CD8-positive, alpha-beta memory T cell (primary cell): ENCODE data around the gene LCE3A. TPM values are rescaled to one million over a fixed set of nuclear protein-coding genes. Genes with fewer than 3 reads are reported as not detected.
A peak's percentile ranks its signal among the peaks of the same experiment; 100 is the strongest.
"Not testable (repeated sequence)": the region's sequence is repeated elsewhere in the genome, so short reads cannot be mapped to it uniquely, and the experiment has no call there.

Source experiments
- CTCF ChIA-PET: fragments of 350-600 bp; sonication (Branson Sonifier 250); formaldehyde crosslinking; loops from one replicate; lab custom pipeline; 2021; ENCODE audit warnings: antibody characterized with exemption; lab: Charles Lee
- POLR2A ChIA-PET: fragments of 350-600 bp; sonication (Branson Sonifier 250); formaldehyde crosslinking; loops from one replicate; lab custom pipeline; 2021; ENCODE audit warnings: antibody characterized with exemption; lab: Charles Lee
- DNase-seq, 5 donors: peaks; one replicate each; pipeline versions ENCODE4 v3.0.0 to v3.0.0-alpha.2; 2020 to 2022; ENCODE audit warnings: mixed read lengths in 1 of 5
- H3K27ac ChIP-seq: one replicate; pipeline ENCODE4 v1.7.0; 2013; ENCODE audit warnings: low read depth, mild to moderate bottlenecking, low read length, moderate library complexity
- H3K27me3 ChIP-seq: 2 replicates; pipeline ENCODE4 v1.7.0; 2013; ENCODE audit warnings: low read length, mild to moderate bottlenecking; ENCODE audit not compliant: insufficient read depth, poor library complexity, severe bottlenecking
- H3K36me3 ChIP-seq: 2 replicates; pipeline ENCODE4 v1.7.0; 2013; ENCODE audit warnings: mild to moderate bottlenecking, low read length, moderate library complexity; ENCODE audit not compliant: insufficient read depth
- H3K4me1 ChIP-seq: 2 replicates; pipeline ENCODE4 v1.7.0; 2013; ENCODE audit warnings: mild to moderate bottlenecking, low read length, moderate library complexity; ENCODE audit not compliant: insufficient read depth
- H3K4me3 ChIP-seq: 2 replicates; pipeline ENCODE4 v1.7.0; 2013; ENCODE audit warnings: mild to moderate bottlenecking, low read length
- H3K9me3 ChIP-seq: 2 replicates; pipeline ENCODE4 v1.7.0; 2013; ENCODE audit warnings: mild to moderate bottlenecking, low read length
- H3K27ac Mint-ChIP-seq, 8 donors: one replicate each; pipeline ENCODE4 v1.8.0; 2020 to 2021; ENCODE audit warnings: mixed read lengths in 8 of 8, mild to moderate bottlenecking in 6 of 8, inconsistent platforms in 3 of 8, moderate library complexity in 3 of 8
- H3K27me3 Mint-ChIP-seq, 2 donors: one replicate each; pipeline ENCODE4 v1.8.0; 2020 to 2021; ENCODE audit warnings: mixed read lengths in 2 of 2, mild to moderate bottlenecking in 1 of 2, moderate library complexity in 1 of 2
- H3K36me3 Mint-ChIP-seq, 3 donors: one replicate each; pipeline ENCODE4 v1.8.0; 2020 to 2021; ENCODE audit warnings: mixed read lengths in 3 of 3, inconsistent platforms in 1 of 3, mild to moderate bottlenecking in 1 of 3
- H3K4me1 Mint-ChIP-seq, 3 donors: one replicate each; pipeline ENCODE4 v1.8.0; 2020 to 2021; ENCODE audit warnings: mixed read lengths in 3 of 3, inconsistent platforms in 1 of 3, mild to moderate bottlenecking in 1 of 3
- H3K4me3 Mint-ChIP-seq, 7 donors: one replicate each; pipeline ENCODE4 v1.8.0; 2020 to 2021; ENCODE audit warnings: mixed read lengths in 7 of 7, mild to moderate bottlenecking in 6 of 7, moderate library complexity in 4 of 7, inconsistent platforms in 2 of 7
- H3K9me3 Mint-ChIP-seq, 5 donors: one replicate each; pipeline ENCODE4 v1.8.0; 2020 to 2022; ENCODE audit warnings: mixed read lengths in 5 of 5, mild to moderate bottlenecking in 3 of 5, moderate library complexity in 2 of 5, inconsistent platforms in 1 of 5
- polyA plus RNA-seq: library from polyadenylated mRNA; unstranded; fragments of 300-500 nt; fragmentation: Illumina TruSeq; gene quantifications from one replicate; pipeline ENCODE4 v1.2.3, GENCODE V29; 2021
- total RNA-seq, 2 experiments: library from RNA; stranded (reverse); gene quantifications; one replicate each; pipeline ENCODE4 v1.2.3, GENCODE V29; 2021

Gene LCE3A, protein sequence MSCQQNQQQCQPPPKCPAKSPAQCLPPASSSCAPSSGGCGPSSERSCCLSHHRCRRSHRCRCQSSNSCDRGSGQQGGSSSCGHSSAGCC
- total RNA-seq: not detected
- not detected for polyA plus RNA-seq

DNA sequence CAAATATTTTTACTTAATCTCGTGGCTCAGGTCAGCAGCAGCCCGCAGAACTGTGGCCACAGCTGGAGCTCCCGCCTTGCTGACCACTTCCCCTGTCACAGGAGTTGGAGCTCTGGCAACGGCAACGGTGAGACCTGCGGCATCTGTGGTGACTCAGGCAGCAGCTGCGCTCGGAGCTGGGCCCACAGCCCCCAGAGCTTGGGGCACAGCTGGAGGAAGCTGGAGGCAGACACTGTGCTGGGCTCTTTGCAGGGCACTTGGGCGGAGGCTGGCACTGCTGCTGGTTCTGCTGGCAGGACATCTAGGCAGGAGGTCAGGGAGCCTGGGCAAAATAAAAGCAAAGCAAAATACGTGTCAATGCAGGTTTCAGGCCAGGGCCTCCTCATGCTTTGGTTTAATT is at the start of gene LCE3A:
Gene LCE3A (minus strand): TSS at position 301 of the 400 bp plus-strand sequence. CDS start 0 bp downstream, at position 301.
- Mint-ChIP-seq H3K27me3 (peaks cover 10 to 23% of the 10 kb centered on the region in 2 donors), H3K9me3 (peaks cover 3 to 13% (median 12%) of the 10 kb centered on the region in 5 donors), H3K4me1 (peaks cover 0 to 5% (median 0%) of the 10 kb centered on the region in 3 donors), H3K36me3 (no peaks in the 10 kb centered on the region), H3K27ac (peak within 1 kb of the TSS in 1 of 8 donors; percentile 64), H3K4me3 (no peak within 1 kb of the TSS)
- Histone ChIP-seq H3K27me3 (no peaks in the 10 kb centered on the region), H3K9me3 (no peaks in the 10 kb centered on the region), H3K27ac (no peak within 1 kb of the TSS), H3K4me1 (no peaks in the 10 kb centered on the region), H3K36me3 (no peaks in the 10 kb centered on the region), H3K4me3 (no peak within 1 kb of the TSS)
- DNase-seq: no peak
- POLR2A ChIA-PET: no interaction called here
- CTCF ChIA-PET: no interaction called here

DNA sequence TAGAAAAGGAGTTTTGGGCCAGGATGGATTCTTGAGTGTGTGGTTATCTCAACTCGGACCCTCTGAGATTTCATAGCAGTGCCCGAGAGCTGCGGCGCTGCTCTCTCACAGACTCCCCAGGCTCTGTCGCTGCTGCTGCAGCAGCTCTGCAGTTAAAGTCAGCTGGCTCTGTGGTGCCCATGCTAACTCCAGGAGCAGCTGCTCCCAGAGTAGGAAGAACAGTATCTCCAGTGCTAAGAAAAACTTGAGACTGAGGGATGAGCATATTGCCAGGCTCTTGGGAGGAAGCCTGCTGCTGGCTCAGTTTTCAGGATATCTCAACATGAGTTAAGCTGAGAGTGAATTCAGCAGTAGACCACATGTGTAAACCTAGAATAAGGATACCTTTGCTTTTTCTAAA is 44.7 kb upstream of the LCE3A start:
- CTCF ChIA-PET: no interaction called here
- Mint-ChIP-seq H3K27me3 (peaks cover 10 to 25% of the 10 kb centered on the region in 2 donors), H3K4me3 (no peak overlapping the region), H3K9me3 (peaks cover 0 to 4% (median 0%) of the 10 kb centered on the region in 5 donors), H3K36me3 (no peaks in the 10 kb centered on the region), H3K4me1 (no peaks in the 10 kb centered on the region), H3K27ac (no peak overlapping the region)
- POLR2A ChIA-PET: no interaction called here
- Histone ChIP-seq H3K27ac (no peak overlapping the region), H3K36me3 (no peaks in the 10 kb centered on the region), H3K9me3 (no peaks in the 10 kb centered on the region), H3K4me3 (no peak overlapping the region), H3K27me3 (no peaks in the 10 kb centered on the region), H3K4me1 (no peaks in the 10 kb centered on the region)
- DNase-seq: no peak

DNA sequence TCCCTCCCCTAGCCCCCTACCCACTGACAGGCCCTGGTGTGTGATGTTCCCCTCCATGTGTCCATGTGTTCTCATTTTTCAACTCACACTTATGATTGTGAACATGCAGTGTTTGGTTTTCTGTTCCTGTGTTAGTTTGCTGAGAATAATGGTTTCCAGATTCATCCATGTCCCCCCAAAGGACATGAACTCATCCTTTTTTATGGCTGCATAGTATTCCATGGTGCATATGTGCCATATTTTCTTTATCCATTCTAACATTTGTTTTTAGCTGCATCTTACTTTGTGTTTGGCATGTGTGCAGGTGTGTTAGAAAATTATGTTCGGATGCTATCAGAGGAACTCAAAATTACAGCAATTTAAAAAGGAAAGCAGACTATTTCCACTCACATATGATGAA is 43.3 kb upstream of the LCE3A start:
- CTCF ChIA-PET, H3K4me1 Mint-ChIP-seq, H3K27me3 ChIP-seq, H3K9me3 Mint-ChIP-seq, H3K4me3 ChIP-seq, H3K36me3 Mint-ChIP-seq, H3K27ac ChIP-seq, POLR2A ChIA-PET, H3K9me3 ChIP-seq, H3K4me3 Mint-ChIP-seq, H3K36me3 ChIP-seq, H3K4me1 ChIP-seq, H3K27ac Mint-ChIP-seq, DNase-seq: not testable (repeated sequence)
- peaks cover 9 to 28% of the 10 kb centered on the region in 2 donors for H3K27me3 Mint-ChIP-seq

DNA sequence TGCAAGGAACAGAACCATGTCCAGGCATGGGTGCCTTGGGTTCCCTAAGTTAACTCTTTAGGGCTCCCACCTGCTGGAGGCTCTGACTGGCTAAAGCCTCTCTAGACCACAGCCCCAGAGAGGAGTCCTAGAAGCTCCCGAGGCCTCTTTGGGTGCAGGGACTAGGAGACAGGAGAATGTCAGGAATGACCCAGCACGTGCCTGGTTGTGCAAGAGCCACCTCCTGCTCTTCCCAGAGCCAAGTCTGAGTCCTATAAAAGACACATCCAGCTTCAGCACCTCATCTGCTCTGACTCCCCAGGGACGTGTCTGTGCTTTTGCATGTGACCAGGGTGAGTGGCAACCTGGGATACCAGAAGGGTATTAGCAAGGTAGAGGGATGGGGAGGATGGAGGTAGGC is 40.2 kb upstream of the LCE3A start, which contains the start of gene LCE2D:
Gene LCE2D (plus strand): TSS at position 283 of the 400 bp plus-strand sequence. CDS start 726 bp downstream, outside the sequence.
- Histone ChIP-seq H3K27ac (no peak within 1 kb of the TSS), H3K36me3 (no peaks in the 10 kb centered on the region), H3K9me3 (no peaks in the 10 kb centered on the region), H3K27me3 (no peaks in the 10 kb centered on the region), H3K4me1 (no peaks in the 10 kb centered on the region), H3K4me3 (no peak within 1 kb of the TSS)
- ChIA-PET POLR2A (no interaction called here), CTCF (interaction anchor here (1.0 kb wide), 1 partner anchor 10 kb away, joined by 3 read pairs; no protein-coding TSS in a partner anchor)
- H3K9me3 Mint-ChIP-seq: peaks cover 0 to 4% (median 0%) of the 10 kb centered on the region in 5 donors
- no peak within 1 kb of the TSS for H3K4me3 Mint-ChIP-seq
- H3K4me1 Mint-ChIP-seq: no peaks in the 10 kb centered on the region
- DNase-seq: no peak
- peak within 1 kb of the TSS in 1 of 8 donors; percentile 15 for H3K27ac Mint-ChIP-seq
- peaks cover 12 to 31% of the 10 kb centered on the region in 2 donors for H3K27me3 Mint-ChIP-seq
- H3K36me3 Mint-ChIP-seq: no peaks in the 10 kb centered on the region

DNA sequence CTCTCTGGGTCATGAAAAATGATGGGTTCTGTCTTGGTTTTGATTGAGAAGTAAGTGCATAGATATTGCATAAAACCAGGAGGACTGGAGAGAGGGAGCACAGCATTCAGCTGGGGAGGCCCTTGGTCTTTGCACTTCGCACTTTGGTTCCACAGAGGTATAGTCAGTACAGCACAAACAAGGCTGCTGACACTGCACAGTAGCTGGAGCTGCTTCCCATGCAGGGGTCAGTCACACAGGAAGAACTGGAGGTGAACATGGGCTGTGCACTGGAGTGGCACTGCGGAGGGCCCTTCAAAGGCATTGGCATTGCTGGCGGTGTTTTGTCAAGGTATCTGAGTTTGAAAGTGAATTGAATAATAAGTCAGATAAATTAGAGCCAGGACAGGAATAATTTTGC is 35.7 kb upstream of the LCE3A start:
- CTCF ChIA-PET: no interaction called here
- no peaks in the 10 kb centered on the region for H3K27me3 ChIP-seq
- POLR2A ChIA-PET: no interaction called here
- DNase-seq: no peak
- Mint-ChIP-seq H3K36me3 (no peaks in the 10 kb centered on the region), H3K4me1 (peaks cover 2 to 5% (median 4%) of the 10 kb centered on the region in 3 donors), H3K27ac (no peak overlapping the region), H3K4me3 (no peak overlapping the region), H3K9me3 (peaks cover 0 to 4% (median 0%) of the 10 kb centered on the region in 5 donors), H3K27me3 (peaks cover 6 to 16% of the 10 kb centered on the region in 2 donors)
- H3K4me3 ChIP-seq: no peak overlapping the region
- no peaks in the 10 kb centered on the region for H3K36me3 ChIP-seq
- H3K9me3 ChIP-seq: no peaks in the 10 kb centered on the region
- no peaks in the 10 kb centered on the region for H3K4me1 ChIP-seq
- H3K27ac ChIP-seq: no peak overlapping the region

DNA sequence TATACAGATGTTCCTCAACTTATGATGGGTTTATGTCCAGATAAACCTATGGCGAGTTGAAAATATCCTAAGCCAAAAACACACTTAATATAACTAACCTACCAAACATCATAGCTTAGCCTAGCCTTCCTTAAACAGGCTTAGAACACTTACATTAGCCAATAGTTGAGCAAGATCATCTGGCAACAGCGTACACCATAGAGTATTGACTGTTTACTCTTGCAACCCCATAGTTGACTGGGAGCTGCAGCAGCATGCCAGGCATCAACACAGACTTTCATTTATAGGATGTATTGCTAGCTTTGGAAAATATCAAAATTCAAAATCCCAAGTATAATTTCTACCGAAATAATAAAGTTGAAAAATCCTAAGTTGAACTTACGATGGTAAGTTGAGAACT is 34.8 kb upstream of the LCE3A start:
- Mint-ChIP-seq H3K36me3 (no peaks in the 10 kb centered on the region), H3K27ac (no peak overlapping the region), H3K4me3 (no peak overlapping the region), H3K4me1 (peaks cover 2 to 5% (median 4%) of the 10 kb centered on the region in 3 donors), H3K27me3 (peaks cover 6 to 15% of the 10 kb centered on the region in 2 donors), H3K9me3 (no peaks in the 10 kb centered on the region)
- no peaks in the 10 kb centered on the region for H3K36me3 ChIP-seq
- H3K4me3 ChIP-seq: no peak overlapping the region
- H3K9me3 ChIP-seq: no peaks in the 10 kb centered on the region
- DNase-seq: no peak
- H3K27me3 ChIP-seq: no peaks in the 10 kb centered on the region
- CTCF ChIA-PET: interaction anchor here (1.1 kb wide), 1 partner anchor 9 kb away, joined by 3 read pairs; no protein-coding TSS in a partner anchor
- POLR2A ChIA-PET: no interaction called here
- H3K4me1 ChIP-seq: no peaks in the 10 kb centered on the region
- H3K27ac ChIP-seq: no peak overlapping the region

DNA sequence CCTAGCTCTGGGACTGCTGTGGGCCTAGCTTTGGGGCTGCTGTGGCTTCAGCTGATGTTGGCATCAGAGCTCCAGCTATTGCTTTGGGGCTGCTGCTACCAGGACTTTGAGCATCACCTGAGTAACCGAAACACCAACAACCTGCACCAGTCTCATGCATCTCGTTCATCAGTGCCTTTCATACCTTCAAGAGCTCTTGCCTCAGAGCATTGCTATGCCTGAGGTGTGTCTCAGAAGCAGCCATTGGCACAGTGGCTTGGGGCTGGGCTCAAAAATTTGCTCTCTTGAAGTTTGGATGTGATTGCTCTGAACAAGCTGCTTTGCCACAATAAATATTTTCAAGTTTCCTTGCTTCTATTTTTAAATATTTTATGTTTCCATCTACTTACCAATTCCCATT is 33.6 kb upstream of the LCE3A start:
- Mint-ChIP-seq H3K27ac (no peak overlapping the region), H3K9me3 (no peaks in the 10 kb centered on the region), H3K4me3 (no peak overlapping the region), H3K4me1 (peaks cover 2 to 5% (median 4%) of the 10 kb centered on the region in 3 donors), H3K36me3 (no peaks in the 10 kb centered on the region), H3K27me3 (peaks cover 6 to 9% of the 10 kb centered on the region in 2 donors)
- ChIA-PET POLR2A (no interaction called here), CTCF (no interaction called here)
- Histone ChIP-seq H3K27me3 (no peaks in the 10 kb centered on the region), H3K9me3 (no peaks in the 10 kb centered on the region), H3K36me3 (no peaks in the 10 kb centered on the region), H3K4me3 (no peak overlapping the region), H3K4me1 (no peaks in the 10 kb centered on the region), H3K27ac (no peak overlapping the region)
- DNase-seq: no peak

DNA sequence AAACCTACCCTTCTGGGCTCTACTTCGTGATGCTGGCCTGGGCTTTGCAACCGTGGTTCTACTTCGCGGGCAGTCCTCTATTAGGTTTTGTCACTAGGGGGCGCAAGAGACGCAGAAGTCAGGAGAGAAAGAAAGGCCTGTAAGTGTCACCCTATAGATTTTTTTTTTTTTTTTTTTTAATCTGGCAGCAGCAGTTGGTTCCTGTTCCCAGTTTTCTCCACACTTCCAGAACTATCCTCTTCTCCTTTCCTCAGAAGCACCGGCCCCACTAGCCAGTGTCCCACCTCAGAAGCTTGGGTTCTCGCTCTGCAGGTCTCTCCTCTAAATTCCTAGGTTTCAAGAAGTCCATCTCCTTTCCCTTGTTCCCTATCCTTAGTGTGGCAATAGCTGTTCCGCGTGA is 31.2 kb upstream of the LCE3A start:
- peak in 3 of 5 donors; percentile 15 to 57 (median 19) for DNase-seq
- no peaks in the 10 kb centered on the region for H3K27me3 ChIP-seq
- Mint-ChIP-seq H3K4me3 (no peak overlapping the region), H3K36me3 (no peaks in the 10 kb centered on the region), H3K27ac (peak overlapping the region in 1 of 8 donors; percentile 12), H3K4me1 (peaks cover 2 to 5% (median 4%) of the 10 kb centered on the region in 3 donors), H3K27me3 (peaks cover 6 to 27% of the 10 kb centered on the region in 2 donors), H3K9me3 (no peaks in the 10 kb centered on the region)
- no peaks in the 10 kb centered on the region for H3K9me3 ChIP-seq
- no peaks in the 10 kb centered on the region for H3K36me3 ChIP-seq
- H3K4me1 ChIP-seq: no peaks in the 10 kb centered on the region
- no peak overlapping the region for H3K27ac ChIP-seq
- CTCF ChIA-PET: interaction anchor here (0.7 to 1.7 kb wide), 3 partner anchors 14 to 29 kb away, joined by 3 to 4 read pairs (median 3); no protein-coding TSS in a partner anchor
- H3K4me3 ChIP-seq: no peak overlapping the region
- POLR2A ChIA-PET: no interaction called here
